Measurements from ENCODE around the gene TEDC1.

The TEDC1 gene

DNA sequence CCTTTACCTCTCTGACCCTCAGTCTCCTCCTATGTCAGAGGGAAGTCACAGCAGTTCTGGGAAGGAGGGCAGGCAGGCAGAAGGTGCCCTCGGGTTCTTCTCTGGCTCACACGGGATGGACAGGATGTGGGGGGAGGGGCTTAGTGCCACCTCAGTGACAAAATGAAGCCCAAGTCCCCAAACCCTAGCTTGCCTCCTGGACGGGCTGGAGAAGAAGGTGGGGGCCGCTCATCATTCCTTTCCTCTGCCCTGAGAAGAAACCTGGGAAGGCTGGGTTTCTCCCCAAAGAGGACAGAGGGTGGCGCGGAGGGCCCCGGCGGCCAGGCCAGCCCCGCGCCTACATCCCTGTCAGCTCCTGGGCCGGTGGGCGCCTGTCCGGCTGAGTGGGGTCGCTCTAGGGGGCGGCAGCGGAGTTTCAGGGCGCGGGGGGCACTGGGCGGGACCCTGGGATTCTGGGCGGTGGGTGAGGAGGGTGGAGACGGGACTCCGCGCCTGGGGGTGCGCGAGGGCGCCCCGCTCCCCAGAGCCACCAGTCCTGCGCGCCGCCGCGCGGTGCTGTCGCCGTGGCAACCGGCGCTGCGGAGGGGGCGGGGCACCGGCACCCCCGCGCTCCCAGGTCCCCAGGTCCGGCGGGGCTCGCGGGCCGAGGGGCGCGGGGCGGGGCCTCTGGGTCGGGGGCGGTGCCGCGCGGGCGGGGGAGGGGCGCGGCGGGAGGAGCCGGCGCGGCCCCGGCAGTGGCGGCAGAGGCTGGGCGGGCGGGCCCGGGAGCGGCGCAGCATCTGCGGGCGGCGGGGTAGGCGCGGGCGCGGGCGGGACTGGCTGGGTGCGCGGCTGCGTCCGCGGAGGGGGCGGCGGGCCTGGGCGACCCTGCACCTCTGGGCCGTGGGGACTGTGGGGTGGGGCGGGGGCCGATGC is 35.1 kb downstream of the TEDC1 start, which contains the start of gene TMEM121:
TMEM121 (plus strand) TSS at position 723 of the 915 bp plus-strand sequence. CDS start 2,252 bp downstream, outside the sequence.
- peak; percentile 49 for DNase-seq (ENCODE audit: low read depth)

DNA sequence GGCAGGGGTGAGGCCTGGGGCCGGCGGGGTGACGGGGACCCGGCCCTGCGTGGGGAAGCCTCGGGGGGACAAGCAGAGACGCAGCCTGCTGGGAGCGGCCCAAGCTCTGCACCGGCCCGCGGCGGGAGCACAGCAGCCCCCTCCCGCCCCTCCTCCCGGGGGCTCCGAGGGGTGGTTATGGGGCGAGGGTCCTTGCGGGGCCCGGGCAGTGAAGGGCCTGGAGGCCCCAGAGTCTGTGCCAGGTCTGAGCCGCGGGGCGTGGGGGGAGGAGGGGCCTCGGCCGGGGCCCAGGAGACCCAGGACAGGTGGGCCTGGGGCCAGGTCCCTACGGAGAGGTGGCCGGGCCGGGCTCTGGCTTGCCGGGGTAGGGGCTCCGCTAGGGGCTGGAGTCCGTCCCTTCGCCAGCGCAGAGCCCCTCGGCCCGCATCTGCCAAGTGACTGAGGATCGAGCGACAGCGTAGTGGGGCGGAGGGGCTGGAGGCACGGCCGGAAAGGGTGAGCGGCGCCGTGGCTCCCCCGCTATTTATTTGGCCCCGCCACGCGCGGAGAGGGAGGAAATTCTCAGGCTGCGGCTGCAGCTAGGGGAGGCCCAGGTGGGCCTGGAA is 35.8 kb downstream of the TEDC1 start:
- DNase-seq (ENCODE audit: low read depth): no peak

- no peak for DNase-seq (ENCODE audit: low read depth)
Observed at GRCh38 chr14:105527381-105527825, 36.4 kb downstream of the TEDC1 start.

DNA sequence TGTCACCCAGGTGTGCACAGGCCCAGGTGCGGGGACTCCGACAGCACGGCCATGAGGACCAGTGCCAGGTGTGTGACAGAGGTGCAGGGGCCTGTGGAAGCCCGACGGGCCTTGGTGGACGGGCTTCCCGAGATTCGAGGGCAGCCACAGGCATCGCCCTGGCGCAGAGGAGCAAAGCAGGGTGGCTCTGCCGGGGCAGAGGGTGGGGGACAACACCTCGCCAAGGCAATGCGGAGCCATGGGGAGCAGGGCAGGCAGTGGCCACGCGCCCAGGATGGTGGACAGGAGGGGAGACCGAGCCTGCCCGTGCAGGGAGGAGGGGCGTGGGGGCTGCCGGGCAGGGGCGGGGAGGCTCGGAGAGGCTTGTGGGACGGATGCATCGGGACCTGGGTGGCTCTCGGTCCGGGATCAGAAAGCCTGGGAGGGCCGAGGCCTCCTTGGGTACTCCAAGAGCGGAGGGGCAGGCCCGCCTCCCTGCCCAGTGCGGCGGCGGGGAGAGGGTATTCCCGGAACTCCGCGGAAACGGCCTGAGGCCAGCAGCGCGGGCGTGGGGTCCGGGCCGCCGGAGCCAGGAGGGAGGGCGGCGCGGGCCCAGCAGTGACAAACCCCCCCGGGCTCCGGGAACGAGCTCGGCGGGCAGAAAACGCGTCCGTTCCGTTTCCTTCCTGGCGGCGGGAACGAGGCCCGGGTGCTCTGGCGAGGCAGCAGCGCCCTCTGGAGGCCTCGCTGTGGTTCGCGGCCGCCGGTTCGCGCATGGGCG is 37.0 kb downstream of the TEDC1 start:
- peak; percentile 82 for DNase-seq (ENCODE audit: low read depth)

DNA sequence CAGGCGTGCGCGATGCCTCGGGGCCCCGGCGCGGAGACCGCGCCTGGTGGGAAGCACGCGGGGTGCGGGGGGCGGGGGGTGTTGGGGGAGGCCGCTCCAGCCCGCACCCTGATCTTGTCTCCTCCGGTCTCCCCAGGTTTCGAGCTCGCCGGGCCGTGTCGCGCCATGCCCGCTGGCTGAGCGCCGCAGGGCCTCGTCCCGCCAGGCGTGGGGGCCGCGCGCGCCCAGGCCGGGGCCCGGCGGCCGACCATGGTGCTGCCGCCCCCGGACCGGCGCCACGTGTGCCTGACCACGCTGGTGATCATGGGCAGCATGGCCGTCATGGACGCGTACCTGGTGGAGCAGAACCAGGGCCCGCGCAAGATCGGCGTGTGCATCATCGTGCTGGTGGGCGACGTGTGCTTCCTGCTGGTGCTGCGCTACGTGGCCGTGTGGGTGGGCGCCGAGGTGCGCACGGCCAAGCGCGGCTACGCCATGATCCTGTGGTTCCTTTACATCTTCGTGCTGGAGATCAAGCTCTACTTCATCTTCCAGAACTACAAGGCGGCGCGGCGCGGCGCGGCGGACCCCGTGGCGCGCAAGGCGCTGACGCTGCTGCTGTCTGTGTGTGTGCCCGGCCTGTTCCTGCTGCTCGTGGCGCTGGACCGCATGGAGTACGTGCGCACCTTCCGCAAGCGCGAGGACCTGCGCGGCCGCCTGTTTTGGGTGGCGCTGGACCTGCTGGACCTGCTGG is 37.7 kb downstream of the TEDC1 start:
- DNase-seq (ENCODE audit: low read depth): peak; percentile 61

DNA sequence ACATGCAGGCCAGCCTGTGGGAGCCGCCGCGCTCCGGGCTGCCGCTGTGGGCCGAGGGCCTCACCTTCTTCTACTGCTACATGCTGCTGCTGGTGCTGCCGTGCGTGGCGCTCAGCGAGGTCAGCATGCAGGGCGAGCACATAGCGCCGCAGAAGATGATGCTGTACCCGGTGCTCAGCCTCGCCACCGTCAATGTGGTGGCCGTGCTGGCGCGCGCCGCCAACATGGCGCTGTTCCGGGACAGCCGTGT is 38.2 kb downstream of the TEDC1 start:
- no peak for DNase-seq (ENCODE audit: low read depth)

- DNase-seq (ENCODE audit: low read depth): peak; percentile 52
Observed at GRCh38 chr14:105529569-105530284, 38.7 kb downstream of the TEDC1 start.

GRCh38 chr14:105530285-105531087 is 39.4 kb downstream of the TEDC1 start:
- DNase-seq (ENCODE audit: low read depth): no peak

GRCh38 chr14:105531088-105531893 is 40.2 kb downstream of the TEDC1 start:
- no peak for DNase-seq (ENCODE audit: low read depth)

- no peak for DNase-seq (ENCODE audit: low read depth)
Observed at GRCh38 chr14:105531894-105532623, 41.0 kb downstream of the TEDC1 start.

DNA sequence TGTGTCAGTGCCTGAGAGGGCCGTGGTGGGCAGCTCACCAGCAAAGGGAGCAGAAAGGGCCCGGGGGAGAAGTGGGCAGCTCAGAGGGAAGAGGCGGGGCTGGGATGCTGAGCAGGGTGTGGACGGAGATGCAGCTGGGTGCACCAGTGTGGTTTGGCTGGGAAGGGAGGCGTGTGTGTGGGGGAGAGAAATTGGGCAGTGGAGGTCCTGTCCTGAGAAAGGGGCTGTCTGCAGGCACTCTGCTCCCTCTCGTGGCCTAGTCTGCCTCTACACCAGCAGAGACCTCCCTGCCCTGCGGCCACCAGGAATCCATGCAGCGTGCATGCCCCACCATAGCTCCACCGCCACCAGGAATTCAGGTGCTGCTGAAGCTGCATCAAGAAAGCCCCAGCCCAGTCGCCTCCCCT is 41.7 kb downstream of the TEDC1 start:
- DNase-seq (ENCODE audit: low read depth): no peak

DNA sequence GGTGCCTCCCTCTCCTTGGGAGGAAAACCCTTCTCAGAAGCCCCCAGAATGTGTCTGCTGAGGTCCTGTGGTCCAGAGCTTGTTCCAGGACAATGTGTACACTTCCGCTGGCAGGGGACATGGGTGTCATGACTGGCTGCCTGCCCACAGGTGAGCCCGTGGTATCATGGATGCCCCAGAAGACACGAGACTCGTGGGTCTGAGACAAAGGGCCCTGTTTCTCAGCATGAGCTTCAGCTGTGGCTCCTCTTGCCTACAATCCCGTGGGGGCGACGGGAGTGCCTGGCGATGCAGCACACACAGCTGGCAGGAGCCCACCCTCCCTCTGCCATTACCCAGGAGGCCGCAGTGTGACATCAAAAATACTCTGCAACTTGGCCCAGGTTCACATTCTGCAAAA is 42.3 kb downstream of the TEDC1 start:
- DNase-seq (ENCODE audit: low read depth): no peak

DNA sequence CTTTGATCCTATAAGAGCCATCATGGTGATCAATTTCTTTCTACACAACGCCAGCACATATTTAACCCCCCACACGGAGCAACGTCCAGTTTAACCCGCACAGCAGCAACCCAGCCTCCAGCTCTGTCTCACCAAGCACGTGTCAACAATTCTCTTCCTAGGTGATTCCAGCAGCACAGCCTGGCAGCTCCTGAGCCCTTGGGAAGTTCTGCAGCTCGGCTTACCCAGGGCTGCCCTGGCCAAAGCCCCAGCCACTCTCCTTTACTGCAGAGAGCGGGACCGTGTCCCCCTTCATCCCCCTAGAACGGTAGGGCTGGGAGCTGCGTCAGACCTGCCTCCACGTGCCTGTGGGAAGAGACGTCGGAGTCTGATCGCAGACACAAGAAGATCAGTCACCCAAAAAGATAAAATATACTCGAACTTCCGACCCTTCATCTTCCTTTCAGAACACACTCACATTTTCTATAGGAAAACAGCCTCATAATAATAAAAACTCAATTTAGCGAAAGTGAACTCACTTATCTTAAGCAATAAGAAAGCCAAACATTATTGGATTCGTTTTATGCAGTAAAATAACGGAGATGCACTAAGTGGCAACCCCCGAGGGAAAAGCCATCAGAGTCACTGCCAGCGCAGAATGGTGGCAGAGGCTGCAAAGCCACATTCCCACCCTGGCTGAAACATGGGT is 42.9 kb downstream of the TEDC1 start:
- DNase-seq (ENCODE audit: low read depth): no peak

DNA sequence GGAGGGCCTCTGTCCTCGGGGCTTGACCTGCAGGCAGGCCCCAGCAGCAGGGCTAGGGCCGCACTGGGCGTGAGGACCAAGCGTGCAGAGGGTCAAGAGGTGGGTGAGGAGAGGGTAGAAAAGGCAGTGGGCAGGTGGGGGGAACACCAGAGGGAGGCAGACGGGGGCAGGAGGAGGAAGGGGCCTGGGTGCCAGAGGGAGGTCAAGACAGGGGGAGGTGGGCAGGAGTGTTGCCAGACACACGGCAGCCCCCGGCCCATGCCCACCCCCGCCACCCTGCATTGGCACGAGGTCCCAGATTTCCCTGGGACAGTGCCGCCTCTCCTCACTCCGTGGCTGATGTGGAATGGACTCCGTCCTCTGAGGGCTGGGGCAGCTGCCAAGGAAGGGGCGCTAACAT is 43.5 kb downstream of the TEDC1 start:
- no peak for DNase-seq (ENCODE audit: low read depth)

DNA sequence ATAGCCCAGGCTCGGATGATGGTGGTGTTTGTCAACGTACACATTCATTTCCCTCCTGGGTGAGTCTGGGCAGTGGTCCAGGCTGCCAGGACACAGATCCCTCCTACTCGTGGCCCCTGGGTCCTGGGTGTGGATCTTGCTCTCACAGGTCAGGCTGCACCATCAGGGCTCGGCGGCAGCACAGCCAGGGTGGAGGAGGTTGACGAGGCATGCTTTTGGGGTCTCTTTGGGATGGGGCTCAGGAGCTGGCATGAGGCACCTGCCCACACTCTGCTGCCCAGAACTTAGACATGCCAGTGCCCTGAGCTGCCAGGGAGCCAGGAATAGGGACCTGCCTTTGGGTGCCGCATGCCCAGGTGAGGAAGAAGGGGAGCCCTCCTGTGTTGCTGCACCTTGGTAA is 45.0 kb downstream of the TEDC1 start:
- no peak for DNase-seq (ENCODE audit: low read depth)

- no peak for DNase-seq (ENCODE audit: low read depth)
Observed at GRCh38 chr14:105536691-105537579, 45.9 kb downstream of the TEDC1 start.

Measured in activated T-cell treated with anti-CD3 and anti-CD28 coated beads for 48 hours (primary cell).